ENCODE data around the gene NR5A1. TPM values are rescaled to one million over a fixed set of nuclear protein-coding genes. Genes with fewer than 3 reads are reported as not detected.

The NR5A1 gene
- total RNA-seq, 2 experiments from 2014 or later, result not detected

DNA sequence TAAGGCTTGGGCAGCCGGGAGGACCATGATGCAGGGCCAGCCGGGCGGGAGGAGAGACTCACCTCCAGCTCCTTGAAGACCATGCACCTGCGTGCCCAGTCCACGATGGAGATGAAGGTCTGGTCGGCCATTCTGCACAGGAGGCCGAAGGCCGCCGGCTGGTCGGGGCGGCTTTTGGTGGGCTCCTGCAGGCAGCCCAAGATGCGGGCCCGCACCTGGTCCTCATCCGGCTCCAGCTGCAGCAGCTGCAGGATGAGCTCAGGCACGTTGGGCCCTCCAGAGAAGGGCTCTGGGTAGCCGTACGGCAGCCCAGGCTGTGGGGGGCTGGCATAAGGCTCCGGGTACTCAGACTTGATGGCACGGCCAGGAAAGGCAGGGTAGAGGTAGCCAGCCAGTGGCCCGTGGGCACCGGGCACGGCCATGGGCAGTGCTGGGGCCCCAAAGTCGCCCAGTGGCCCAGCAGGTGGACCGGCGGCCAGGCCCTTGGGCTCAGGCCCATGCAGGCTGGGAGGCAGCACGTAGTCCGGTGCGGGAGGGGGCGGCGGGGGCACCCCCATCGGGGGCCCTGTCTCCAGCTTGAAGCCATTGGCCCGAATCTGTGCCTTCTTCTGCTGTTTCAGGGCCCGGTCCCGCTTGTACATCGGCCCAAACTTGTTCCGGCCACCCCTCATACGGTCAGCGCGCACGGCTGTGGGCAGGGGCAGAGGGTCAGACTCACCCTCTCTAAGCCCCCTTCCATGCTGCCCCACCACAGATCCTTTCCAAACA, 7.0 kb downstream of the NR5A1 start:
- Mint-ChIP-seq H3K27me3 (peaks cover 18% of the 10 kb centered on the region), H3K4me1 (peaks cover 13% of the 10 kb centered on the region), H3K36me3 (peaks cover 4% of the 10 kb centered on the region), H3K9me3 (ENCODE audit: low read depth) (no peaks in the 10 kb centered on the region), H3K27ac (no peak overlapping the region), H3K4me3 (no peak overlapping the region)
- ATAC-seq (no peak), DNase-seq (no peak)
- CTCF ChIA-PET, result no interaction called here

DNA sequence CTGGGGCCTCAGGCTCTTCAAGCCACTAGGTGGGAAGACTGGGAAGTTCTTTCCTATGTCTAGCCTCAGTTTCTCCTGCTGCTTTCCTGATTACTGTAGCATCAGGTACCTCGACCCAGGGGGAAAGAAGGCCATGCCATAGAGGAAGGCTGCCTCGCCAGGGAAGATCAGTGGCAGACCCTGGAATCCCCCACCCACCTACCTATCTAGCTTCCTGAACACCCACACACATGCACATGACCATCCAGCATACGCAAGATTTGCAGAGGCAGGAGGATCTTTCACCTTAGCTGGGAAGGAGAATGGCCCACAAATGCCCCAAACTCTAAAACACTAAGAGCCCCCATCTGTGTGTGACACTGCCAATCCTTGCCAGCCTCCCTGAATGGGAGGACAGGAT, 8.0 kb downstream of the NR5A1 start:
- H3K4me1 Mint-ChIP-seq, result peaks cover 13% of the 10 kb centered on the region
- no peak overlapping the region for H3K27ac Mint-ChIP-seq
- peaks cover 4% of the 10 kb centered on the region for H3K36me3 Mint-ChIP-seq
- peaks cover 16% of the 10 kb centered on the region for H3K27me3 Mint-ChIP-seq
- CTCF ChIA-PET, result no interaction called here
- no peak overlapping the region for H3K4me3 Mint-ChIP-seq
- DNase-seq, result no peak
- ATAC-seq, result no peak
- no peaks in the 10 kb centered on the region for H3K9me3 Mint-ChIP-seq (ENCODE audit: low read depth)

DNA sequence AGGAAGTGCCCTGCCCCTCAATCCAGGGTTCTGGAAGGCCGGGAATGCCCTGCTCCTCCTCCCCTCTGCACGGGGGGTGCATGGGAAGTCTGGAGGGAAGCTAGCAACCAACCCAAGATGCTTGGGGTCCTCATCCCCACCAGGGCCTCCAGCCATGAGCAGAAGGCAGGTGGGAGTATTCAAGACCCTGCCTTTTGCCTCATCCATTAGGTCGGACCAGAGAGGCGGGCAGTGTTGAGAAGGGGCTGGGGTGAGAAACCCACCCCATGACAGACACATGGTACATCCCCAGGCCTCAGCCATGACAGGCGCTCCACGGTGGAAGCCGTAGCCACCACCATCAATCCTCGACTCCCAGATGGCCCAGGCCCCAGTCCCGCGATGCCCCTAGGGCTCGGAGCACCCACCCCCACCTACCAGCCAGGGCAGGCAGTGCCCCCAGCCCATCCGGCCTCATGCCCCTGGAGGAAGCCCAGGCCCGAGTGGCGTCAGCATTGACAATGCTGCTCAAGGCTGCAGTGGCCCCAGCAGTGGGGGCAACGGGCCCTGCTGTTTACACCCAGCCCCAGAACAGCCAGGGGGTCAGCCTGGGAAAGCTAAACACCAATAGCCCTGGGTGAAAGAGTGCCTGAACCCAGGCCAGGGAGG, 8.6 kb downstream of the NR5A1 start:
- no peaks in the 10 kb centered on the region for H3K36me3 Mint-ChIP-seq
- peaks cover 8% of the 10 kb centered on the region for H3K4me1 Mint-ChIP-seq
- no peak overlapping the region for H3K4me3 Mint-ChIP-seq
- no peak for DNase-seq
- H3K9me3 Mint-ChIP-seq (ENCODE audit: low read depth), result no peaks in the 10 kb centered on the region
- CTCF ChIA-PET, result interaction anchor here (0.5 kb wide), 1 partner anchor 97 kb away, joined by 3 read pairs; no protein-coding TSS in a partner anchor
- no peak for ATAC-seq
- H3K27me3 Mint-ChIP-seq, result peaks cover 11% of the 10 kb centered on the region
- no peak overlapping the region for H3K27ac Mint-ChIP-seq

DNA sequence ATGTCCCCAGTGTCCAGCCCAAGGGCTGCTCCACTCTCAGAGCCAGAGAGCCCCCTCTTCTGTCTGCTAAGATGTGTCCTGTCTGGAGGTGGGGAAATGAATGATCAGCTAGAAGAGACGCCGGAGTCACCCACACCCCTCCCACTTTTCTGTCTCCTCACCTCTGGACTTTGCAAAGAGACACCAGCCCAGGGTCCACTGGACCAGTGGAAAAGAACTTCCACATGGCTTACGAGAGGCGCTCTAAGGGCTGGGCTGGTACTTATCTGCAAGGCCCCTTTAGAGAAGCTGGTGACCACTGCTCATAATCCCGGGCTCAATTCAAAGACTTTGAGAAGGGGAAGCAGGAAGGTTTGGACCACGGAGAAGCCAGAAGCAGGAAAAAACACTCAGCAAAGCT, 9.2 kb downstream of the NR5A1 start:
- H3K4me3 Mint-ChIP-seq, result no peak overlapping the region
- ATAC-seq (no peak), DNase-seq (no peak)
- CTCF ChIA-PET, result no interaction called here
- peaks cover 8% of the 10 kb centered on the region for H3K4me1 Mint-ChIP-seq
- H3K27me3 Mint-ChIP-seq, result peaks cover 7% of the 10 kb centered on the region
- H3K27ac Mint-ChIP-seq, result no peak overlapping the region
- no peaks in the 10 kb centered on the region for H3K9me3 Mint-ChIP-seq (ENCODE audit: low read depth)
- H3K36me3 Mint-ChIP-seq, result no peaks in the 10 kb centered on the region

DNA sequence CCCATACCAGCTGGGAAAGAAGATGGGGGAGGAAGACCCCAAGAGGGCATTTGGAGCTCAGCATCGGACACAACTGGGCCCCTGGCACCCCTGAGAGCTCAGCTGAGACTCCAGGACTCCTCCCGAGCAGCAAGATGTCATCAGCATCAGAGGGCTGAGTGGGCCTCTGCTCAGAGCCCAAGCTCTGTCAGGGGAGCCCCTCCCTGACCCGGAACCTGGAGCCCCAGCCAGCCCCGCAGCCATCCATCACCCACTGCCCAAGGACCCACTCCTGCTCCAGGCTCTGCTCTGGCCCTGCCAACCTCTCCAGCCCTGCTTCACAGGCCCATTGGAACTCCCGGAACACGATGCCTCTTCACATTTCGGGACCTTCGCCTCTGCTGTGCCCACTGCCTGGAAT, 9.8 kb downstream of the NR5A1 start:
- Mint-ChIP-seq H3K9me3 (ENCODE audit: low read depth) (no peaks in the 10 kb centered on the region), H3K4me3 (no peak overlapping the region), H3K27me3 (peaks cover 6% of the 10 kb centered on the region), H3K36me3 (no peaks in the 10 kb centered on the region), H3K4me1 (peaks cover 8% of the 10 kb centered on the region), H3K27ac (no peak overlapping the region)
- ATAC-seq (no peak), DNase-seq (no peak)
- CTCF ChIA-PET, result no interaction called here

DNA sequence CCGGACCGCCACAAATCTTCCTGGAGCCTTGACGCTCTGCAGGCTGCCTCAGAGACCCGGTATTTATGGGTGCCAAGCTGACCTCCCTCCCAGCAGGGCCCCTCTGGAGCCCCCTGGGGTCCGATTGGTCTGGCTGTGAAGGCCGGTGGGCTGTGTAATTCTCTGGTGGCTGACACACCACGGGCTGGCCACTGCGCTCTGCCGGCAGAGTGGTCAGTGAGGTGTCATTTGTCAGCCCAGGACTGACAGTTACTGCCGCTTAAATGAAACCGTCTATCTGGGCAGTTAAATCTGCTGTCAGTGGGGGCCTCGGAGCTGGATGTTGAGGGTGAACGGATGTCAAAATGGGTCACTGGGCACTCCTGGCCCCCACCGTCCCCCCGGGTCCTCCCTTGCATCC, 10.7 kb downstream of the NR5A1 start:
- Mint-ChIP-seq H3K36me3 (no peaks in the 10 kb centered on the region), H3K27me3 (no peaks in the 10 kb centered on the region), H3K4me3 (no peak overlapping the region), H3K4me1 (peaks cover 8% of the 10 kb centered on the region), H3K27ac (no peak overlapping the region), H3K9me3 (ENCODE audit: low read depth) (no peaks in the 10 kb centered on the region)
- no peak for DNase-seq
- CTCF ChIA-PET, result no interaction called here
- no peak for ATAC-seq

DNA sequence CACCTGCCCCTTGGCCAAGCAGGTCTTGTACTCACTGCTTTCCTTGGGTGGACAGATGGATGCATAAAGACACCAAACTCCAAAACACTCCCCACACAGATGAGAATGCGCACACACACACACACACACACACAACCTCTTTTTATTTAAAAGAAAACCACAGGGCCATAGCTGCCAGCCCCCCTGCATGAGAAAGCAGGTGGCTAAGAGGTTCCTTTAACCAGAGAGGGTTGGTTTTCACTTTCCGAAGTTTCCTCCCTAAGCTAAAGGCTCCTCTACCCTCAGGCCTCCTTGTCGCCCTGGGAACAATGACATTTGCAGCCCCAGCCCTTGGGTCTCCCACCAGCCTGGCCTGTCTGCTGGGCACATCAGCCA, 11.1 kb downstream of the NR5A1 start:
- Mint-ChIP-seq H3K4me1 (peaks cover 8% of the 10 kb centered on the region), H3K4me3 (no peak overlapping the region), H3K27ac (no peak overlapping the region), H3K27me3 (no peaks in the 10 kb centered on the region), H3K9me3 (ENCODE audit: low read depth) (no peaks in the 10 kb centered on the region), H3K36me3 (no peaks in the 10 kb centered on the region)
- ATAC-seq (no peak), DNase-seq (no peak)
- CTCF ChIA-PET, result no interaction called here

DNA sequence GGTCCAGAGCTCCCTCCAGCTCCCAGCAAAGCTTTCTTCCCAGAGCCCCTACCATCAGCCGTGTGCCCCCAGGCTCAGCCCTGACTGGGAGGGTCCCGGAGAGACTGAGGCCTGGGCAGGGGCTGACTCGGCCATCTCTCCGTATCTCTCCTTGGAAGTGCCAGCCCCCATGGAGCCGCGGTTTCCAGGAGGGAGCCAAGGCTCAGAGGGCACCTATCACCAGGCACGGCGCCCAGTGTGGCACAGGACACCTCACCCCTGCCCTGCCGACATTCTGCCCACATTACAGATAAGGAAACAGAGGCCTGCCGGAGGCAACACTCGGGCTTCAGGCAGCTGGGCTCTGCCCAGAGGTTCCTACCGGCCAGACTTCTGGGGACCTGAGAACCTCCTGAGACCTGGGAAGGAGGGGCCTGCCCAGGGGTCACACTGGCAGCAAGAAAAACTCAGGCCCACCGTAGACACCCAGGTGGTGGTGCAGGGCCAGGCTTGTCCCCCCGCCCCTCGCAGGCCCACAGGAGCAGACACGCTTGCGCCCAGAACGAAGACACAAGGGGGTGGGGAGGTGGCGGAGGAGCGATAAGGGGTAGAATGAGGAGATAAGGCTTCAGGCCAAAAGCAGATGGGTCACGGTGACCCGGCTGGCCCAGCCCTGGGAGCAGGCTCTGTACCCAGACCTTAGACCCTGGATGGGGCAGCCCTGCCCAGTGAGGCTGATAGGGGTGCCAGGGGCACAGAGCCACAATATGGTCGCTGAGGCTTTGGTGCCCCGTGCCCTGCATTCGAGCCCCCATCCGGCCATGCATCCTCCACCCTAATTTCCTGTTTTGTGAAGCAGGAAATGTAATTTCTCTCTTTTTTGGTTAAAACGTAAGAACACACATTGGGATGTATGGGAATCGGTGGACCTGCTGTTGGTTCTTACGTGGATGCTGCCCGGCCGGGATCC, 11.8 kb downstream of the NR5A1 start:
- Mint-ChIP-seq H3K27ac (no peak overlapping the region), H3K27me3 (no peaks in the 10 kb centered on the region), H3K4me3 (no peak overlapping the region), H3K36me3 (no peaks in the 10 kb centered on the region), H3K4me1 (peaks cover 6% of the 10 kb centered on the region), H3K9me3 (ENCODE audit: low read depth) (no peaks in the 10 kb centered on the region)
- DNase-seq (no peak), ATAC-seq (no peak)
- CTCF ChIA-PET, result no interaction called here

DNA sequence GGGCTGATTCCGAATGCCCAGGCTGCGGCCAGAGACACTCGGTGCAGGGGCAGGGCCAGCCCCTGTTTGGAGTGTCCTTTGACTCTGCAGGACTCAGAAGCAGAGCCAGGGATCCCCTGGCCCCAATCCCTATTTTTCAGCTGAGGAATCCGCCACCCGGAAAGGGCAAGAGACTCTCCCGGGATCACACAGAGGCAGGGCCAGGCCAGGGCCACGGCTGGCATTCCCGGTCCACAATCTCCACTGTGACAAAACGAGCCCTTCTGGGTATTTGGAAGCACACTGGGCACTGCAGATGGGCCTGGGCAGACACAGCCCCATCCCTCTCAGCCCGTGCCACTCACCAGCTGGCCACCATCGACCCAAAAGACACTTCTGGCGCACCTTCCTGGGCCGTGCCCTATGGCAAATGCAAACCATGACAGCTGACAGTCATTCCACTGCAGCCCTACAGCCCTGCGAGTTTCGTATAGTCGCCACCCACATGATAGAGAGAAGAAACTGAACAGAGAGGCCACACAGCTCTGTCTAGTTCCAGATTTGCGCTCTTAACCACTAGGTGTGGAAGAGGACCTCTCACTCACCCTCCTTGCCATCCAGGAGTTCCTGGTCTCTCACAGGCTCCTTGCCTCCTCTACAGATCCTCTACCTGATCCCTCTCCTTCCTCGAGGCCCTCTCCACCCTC, 13.3 kb downstream of the NR5A1 start:
- Mint-ChIP-seq H3K9me3 (ENCODE audit: low read depth) (no peaks in the 10 kb centered on the region), H3K27ac (no peak overlapping the region), H3K27me3 (no peaks in the 10 kb centered on the region), H3K36me3 (no peaks in the 10 kb centered on the region), H3K4me3 (no peak overlapping the region), H3K4me1 (peaks cover 6% of the 10 kb centered on the region)
- ATAC-seq (no peak), DNase-seq (no peak)
- CTCF ChIA-PET, result no interaction called here

DNA sequence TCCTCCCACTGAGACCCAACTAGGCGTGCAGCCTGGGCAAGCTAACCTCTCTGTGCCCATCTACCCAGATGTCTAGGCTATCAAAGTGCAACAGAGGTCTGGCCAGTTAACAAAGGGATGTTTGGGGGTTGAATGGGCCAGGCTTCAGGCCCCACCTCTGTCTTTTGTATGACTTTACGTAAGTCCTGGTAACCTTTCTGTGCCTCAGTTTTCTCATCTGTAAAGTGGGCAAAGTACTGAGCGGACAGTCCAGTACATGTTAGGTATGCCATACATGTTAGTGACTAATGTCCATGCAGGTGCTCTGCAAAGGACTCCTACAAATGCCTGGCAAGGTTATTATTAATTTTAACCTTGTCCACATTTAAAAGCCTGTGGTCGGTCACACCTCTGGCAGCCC, 14.0 kb downstream of the NR5A1 start:
- Mint-ChIP-seq H3K4me1 (peaks cover 6% of the 10 kb centered on the region), H3K9me3 (ENCODE audit: low read depth) (no peaks in the 10 kb centered on the region), H3K27ac (no peak overlapping the region), H3K27me3 (no peaks in the 10 kb centered on the region), H3K36me3 (no peaks in the 10 kb centered on the region), H3K4me3 (no peak overlapping the region)
- ATAC-seq (no peak), DNase-seq (no peak)
- CTCF ChIA-PET, result no interaction called here

DNA sequence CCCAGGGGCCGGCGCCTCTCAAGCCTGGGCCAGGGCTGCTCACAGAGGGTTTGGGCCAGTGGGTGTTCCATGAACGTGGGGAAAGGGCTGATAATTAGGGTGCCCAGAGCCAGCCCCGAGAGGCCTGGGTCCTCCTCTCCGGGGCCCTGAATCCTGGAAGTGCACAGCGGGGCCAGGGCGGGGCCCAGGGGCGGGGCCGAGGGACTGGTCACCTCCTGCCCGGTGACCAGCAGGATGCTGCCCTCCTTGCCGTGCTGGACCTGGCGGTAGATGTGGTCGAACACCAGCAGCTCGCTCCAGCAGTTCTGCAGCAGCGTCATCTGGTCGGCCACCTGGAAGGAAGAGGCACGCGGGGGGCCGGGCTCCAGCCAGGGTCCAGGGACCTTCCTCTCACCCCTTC, 14.4 kb downstream of the NR5A1 start:
- H3K4me3 Mint-ChIP-seq, result no peak overlapping the region

DNA sequence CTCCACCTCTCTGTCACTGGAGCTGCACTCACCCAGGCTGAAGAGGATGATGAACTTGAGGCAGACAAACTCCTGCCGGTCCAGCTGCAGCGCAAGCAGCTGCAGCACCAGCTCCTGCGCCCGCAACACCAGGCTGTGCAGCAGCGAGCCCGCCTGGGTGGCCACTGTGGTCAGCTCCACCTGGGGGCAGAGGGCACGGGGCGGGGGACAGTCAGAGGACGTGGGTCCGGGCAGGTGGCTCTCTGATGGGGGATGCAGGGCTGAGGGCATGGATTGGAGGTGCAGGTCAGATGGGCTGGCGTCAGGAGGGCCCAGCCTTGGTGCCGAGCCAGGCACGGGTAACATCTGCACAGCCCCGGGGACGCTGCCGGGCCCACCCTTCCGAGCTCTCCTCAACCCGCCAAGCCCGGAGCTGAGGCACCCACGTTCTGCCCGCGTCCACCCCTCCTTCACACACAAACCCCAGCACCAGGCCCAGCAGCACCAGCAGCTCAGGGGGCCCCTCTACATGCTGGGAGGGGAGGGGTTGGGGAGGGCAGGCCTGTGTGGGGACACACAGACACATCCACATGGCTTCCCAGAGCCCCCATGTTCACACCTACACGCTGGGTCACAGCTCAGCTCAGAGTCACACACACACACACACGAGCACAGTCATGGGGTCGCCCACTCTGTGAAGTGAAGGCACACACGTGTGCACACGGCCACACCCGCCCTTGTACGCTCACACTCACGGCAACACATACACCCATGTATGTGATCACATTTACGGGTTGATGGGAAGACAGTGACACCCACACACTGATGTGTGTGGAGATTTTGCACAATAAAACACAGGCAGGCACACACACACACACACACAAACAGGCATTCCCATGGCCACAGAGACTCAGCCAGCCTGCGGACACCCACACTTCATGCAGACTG, 15.9 kb downstream of the NR5A1 start:
- CTCF ChIA-PET, result interaction anchor here (1.6 kb wide), 1 partner anchor 71 kb away, joined by 4 read pairs; no protein-coding TSS in a partner anchor
- no peak for ATAC-seq
- Mint-ChIP-seq H3K36me3 (no peaks in the 10 kb centered on the region), H3K9me3 (ENCODE audit: low read depth) (no peaks in the 10 kb centered on the region), H3K4me1 (peaks cover 6% of the 10 kb centered on the region), H3K27ac (no peak overlapping the region), H3K4me3 (no peak overlapping the region), H3K27me3 (no peaks in the 10 kb centered on the region)
- no peak for DNase-seq

More for the DNA sequence above, 14.4 kb downstream of the NR5A1 start:
- H3K36me3 Mint-ChIP-seq, result no peaks in the 10 kb centered on the region
- ATAC-seq, result no peak
- H3K27ac Mint-ChIP-seq, result no peak overlapping the region
- no peaks in the 10 kb centered on the region for H3K9me3 Mint-ChIP-seq (ENCODE audit: low read depth)
- CTCF ChIA-PET, result no interaction called here
- H3K27me3 Mint-ChIP-seq, result no peaks in the 10 kb centered on the region
- DNase-seq, result no peak
- peaks cover 6% of the 10 kb centered on the region for H3K4me1 Mint-ChIP-seq
